ENCODE results near the gene TIMP2.

DNA sequence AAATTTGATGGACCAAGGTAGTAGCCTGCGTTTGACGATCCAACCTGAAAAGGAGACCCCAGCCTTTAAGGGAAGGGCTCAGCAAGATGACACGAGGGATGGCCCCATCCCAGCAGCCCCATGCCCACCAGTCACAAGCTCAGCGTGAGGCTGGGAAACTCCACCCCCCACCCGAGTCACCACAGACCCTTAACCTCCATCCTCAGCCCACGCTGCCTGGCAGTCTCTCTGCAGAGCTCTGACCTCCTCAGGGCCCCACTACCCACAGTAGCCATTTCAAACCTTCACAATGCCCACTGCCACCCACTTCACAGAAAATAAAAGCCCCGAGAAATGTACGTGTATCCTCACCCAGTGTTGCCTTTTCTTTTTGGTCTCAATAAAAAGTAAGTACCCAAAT is 103.2 kb downstream of the TIMP2 start:
- no peak for TF ChIP-seq GATA2 (IDR thresholded peaks at IDR 0.05; ENCODE audit: low read depth, low read length)
- TF ChIP-seq GATA3 (IDR thresholded peaks at IDR 0.05; ENCODE audit: low read depth, low read length): no peak
